ENCODE measurements around the gene SPATA20.

DNA sequence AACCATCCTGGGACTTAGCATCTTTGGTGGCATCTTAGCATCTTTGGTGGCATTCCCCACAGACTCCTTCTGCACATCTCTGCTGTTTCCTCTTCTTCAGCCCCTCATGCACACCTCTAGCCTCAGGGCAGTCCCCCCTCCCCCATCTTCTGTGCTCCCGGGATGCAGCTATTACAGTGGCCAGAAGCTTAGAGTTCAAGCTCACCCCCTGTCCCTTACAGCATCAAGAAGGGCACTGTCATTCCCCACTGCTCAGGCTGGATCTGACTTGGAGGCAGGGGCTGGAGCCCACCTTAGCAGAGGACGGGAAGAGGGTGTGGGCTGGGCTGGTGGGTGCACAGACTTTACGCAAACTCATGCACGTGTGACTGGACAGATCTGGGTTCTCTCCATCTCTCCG is 13.8 kb upstream of the SPATA20 start:
- no peak for TF ChIP-seq CTCF (IDR thresholded peaks at IDR 0.05)
- TF ChIP-seq POLR2A (IDR thresholded peaks at IDR 0.05): no peak
